SH-SY5Y (cell line): ENCODE measurements around the gene ROBO1.

Experiments
- GATA2 ChIP-seq: IDR thresholded peaks from 2 replicates; pipeline ENCODE4 v1.6.1; 2011; ENCODE audit warnings: mild to moderate bottlenecking, low read depth, low read length
- GATA3 ChIP-seq: IDR thresholded peaks from 2 replicates; pipeline ENCODE4 v1.6.1; 2011; ENCODE audit warnings: low read depth, mild to moderate bottlenecking, low read length, moderate library complexity

GRCh38 chr3:78781351-78781750 lies 986.4 kb downstream of the ROBO1 start:
- no peak for TF ChIP-seq GATA2
- TF ChIP-seq GATA3, result no peak
